ENCODE measurements around the gene GK2. TPM values are rescaled to one million over a fixed set of nuclear protein-coding genes. Genes with fewer than 3 reads are reported as not detected.

Gene GK2
- total RNA-seq, 1 experiment from 2014 or later, result not detected

DNA sequence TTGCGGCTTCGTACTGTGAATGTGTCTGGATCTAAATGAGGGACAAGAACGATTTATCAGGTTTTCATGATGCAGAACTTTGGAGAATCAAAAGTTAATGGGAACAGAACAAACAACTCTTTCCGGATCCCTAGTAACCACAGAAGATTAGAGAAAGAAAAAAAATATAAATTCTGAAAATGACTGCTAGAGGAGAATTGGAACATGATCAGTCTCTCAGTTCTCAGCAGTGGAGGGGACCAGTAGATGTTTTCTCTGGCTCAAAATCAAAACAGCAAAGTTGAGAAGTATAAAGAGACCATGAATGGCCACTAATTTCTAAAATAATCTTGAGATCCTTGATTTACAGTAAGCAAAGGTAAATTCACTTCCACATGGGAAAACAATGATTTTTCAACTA, 38.1 kb upstream of the GK2 start:
- Mint-ChIP-seq H3K27me3 (ENCODE audit: insufficient read depth, unreplicated experiment) (peaks cover 25% of the 10 kb centered on the region), H3K4me1 (ENCODE audit: insufficient read depth, unreplicated experiment) (peaks cover 4% of the 10 kb centered on the region), H3K36me3 (ENCODE audit: insufficient read depth, unreplicated experiment) (no peaks in the 10 kb centered on the region), H3K4me3 (ENCODE audit: unreplicated experiment) (no peak overlapping the region), H3K9me3 (ENCODE audit: unreplicated experiment) (no peaks in the 10 kb centered on the region), H3K27ac (ENCODE audit: low read depth, unreplicated experiment) (no peak overlapping the region)
- intact Hi-C loops (cut with micrococcal nuclease), result no loop called here
- CTCF ChIA-PET, result interaction anchor here (1.4 kb wide), 1 partner anchor 492 kb away, joined by 3 read pairs; no protein-coding TSS in a partner anchor
- TF ChIP-seq, protein P1, sequence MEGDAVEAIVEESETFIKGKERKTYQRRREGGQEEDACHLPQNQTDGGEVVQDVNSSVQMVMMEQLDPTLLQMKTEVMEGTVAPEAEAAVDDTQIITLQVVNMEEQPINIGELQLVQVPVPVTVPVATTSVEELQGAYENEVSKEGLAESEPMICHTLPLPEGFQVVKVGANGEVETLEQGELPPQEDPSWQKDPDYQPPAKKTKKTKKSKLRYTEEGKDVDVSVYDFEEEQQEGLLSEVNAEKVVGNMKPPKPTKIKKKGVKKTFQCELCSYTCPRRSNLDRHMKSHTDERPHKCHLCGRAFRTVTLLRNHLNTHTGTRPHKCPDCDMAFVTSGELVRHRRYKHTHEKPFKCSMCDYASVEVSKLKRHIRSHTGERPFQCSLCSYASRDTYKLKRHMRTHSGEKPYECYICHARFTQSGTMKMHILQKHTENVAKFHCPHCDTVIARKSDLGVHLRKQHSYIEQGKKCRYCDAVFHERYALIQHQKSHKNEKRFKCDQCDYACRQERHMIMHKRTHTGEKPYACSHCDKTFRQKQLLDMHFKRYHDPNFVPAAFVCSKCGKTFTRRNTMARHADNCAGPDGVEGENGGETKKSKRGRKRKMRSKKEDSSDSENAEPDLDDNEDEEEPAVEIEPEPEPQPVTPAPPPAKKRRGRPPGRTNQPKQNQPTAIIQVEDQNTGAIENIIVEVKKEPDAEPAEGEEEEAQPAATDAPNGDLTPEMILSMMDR (IDR thresholded peaks at IDR 0.05; ENCODE audit: unreplicated experiment), result no peak
- POLR2A ChIA-PET, result no interaction called here
- BruUV-seq (replicated peaks), result no TSS peak
- DNase-seq (ENCODE audit: unreplicated experiment), result no peak

DNA sequence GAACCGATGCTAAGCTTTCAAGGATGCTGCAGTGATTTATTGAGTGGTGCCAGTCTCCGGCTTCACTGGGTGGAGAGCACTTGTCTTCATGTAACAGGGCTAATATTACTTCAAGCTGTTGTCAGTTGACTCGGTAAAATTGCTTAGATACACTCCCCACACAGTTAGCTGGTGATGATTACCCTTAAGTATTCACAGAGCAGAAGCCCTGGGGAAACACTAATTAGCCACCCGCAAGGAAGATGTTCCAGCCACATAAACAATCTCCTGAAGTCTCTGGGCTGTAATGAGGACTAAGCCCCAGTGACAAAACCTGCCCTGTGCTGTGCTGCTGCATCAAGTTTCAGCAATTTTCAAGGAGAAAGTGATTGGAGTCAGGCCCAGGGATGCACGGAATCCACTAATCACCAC, 37.3 kb upstream of the GK2 start:
- no peaks in the 10 kb centered on the region for H3K36me3 Mint-ChIP-seq (ENCODE audit: insufficient read depth, unreplicated experiment)
- no peak for DNase-seq (ENCODE audit: unreplicated experiment)
- ChIA-PET CTCF (interaction anchor here (1.4 kb wide), 1 partner anchor 492 kb away, joined by 3 read pairs; no protein-coding TSS in a partner anchor), POLR2A (interaction anchor here (0.6 kb wide), 1 partner anchor 16 kb away, joined by 3 read pairs; no protein-coding TSS in a partner anchor)
- BruUV-seq (replicated peaks), result no TSS peak
- TF ChIP-seq, protein P1 (IDR thresholded peaks at IDR 0.05; ENCODE audit: unreplicated experiment), result no peak
- intact Hi-C loops (cut with micrococcal nuclease), result no loop called here
- H3K27ac Mint-ChIP-seq (ENCODE audit: low read depth, unreplicated experiment), result no peak overlapping the region
- no peak overlapping the region for H3K4me3 Mint-ChIP-seq (ENCODE audit: unreplicated experiment)
- peaks cover 20% of the 10 kb centered on the region for H3K27me3 Mint-ChIP-seq (ENCODE audit: insufficient read depth, unreplicated experiment)
- H3K9me3 Mint-ChIP-seq (ENCODE audit: unreplicated experiment), result no peaks in the 10 kb centered on the region
- H3K4me1 Mint-ChIP-seq (ENCODE audit: insufficient read depth, unreplicated experiment), result peaks cover 4% of the 10 kb centered on the region

DNA sequence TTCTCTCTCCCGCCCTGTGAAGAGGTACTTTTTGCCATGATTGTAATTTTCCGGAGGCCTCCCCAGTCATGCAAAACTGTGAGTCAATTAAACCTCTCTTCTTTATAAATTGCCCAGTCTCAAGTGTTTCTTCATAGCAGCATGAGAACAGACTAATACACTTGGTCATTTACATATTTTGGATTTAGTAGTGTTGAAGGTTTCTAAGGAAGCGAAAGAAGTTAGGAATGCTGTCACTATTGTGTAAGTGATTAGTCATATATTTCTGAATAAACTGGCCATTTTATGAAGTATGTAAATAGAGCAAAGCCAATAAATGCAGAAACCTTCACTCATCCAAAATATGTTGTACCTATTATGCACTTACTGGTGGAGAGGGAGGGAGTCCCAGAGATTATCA, 34.4 kb upstream of the GK2 start:
- ChIA-PET POLR2A (no interaction called here), CTCF (no interaction called here)
- BruUV-seq (replicated peaks), result no TSS peak
- Mint-ChIP-seq H3K36me3 (ENCODE audit: insufficient read depth, unreplicated experiment) (no peaks in the 10 kb centered on the region), H3K27me3 (ENCODE audit: insufficient read depth, unreplicated experiment) (peaks cover 14% of the 10 kb centered on the region), H3K27ac (ENCODE audit: low read depth, unreplicated experiment) (no peak overlapping the region), H3K4me3 (ENCODE audit: unreplicated experiment) (no peak overlapping the region), H3K4me1 (ENCODE audit: insufficient read depth, unreplicated experiment) (peaks cover 4% of the 10 kb centered on the region), H3K9me3 (ENCODE audit: unreplicated experiment) (no peaks in the 10 kb centered on the region)
- TF ChIP-seq, protein P1 (IDR thresholded peaks at IDR 0.05; ENCODE audit: unreplicated experiment), result no peak
- intact Hi-C loops (cut with micrococcal nuclease), result no loop called here
- DNase-seq (ENCODE audit: unreplicated experiment), result peak; percentile 48

DNA sequence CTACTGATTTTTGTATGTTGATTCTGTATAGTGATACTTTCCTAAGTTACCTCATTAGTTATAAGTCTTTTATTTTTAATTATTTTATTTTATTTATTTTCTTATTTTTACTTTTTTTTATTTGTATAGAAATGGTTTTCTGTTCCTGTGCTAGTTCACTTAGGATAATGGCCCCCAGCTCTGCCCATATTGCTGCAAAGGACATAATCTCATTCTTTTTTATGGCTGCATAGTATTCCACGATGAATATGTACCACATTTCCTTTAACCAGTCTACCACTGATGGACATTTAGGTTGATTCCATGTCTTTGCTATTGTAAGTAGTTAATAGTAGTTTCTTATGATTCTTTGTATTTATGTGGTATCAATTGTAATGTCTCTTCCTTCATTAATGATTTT, 31.5 kb upstream of the GK2 start:
- BruUV-seq (replicated peaks), result no TSS peak
- ChIA-PET POLR2A (no interaction called here), CTCF (interaction anchor here (0.6 to 0.7 kb wide), 2 partner anchors 36 to 1602 kb away, joined by 3 to 5 read pairs; no protein-coding TSS in a partner anchor)
- intact Hi-C loops (cut with micrococcal nuclease), result no loop called here
- TF ChIP-seq, protein P1 (IDR thresholded peaks at IDR 0.05; ENCODE audit: unreplicated experiment), result no peak
- Mint-ChIP-seq H3K27ac (ENCODE audit: low read depth, unreplicated experiment) (no peak overlapping the region), H3K4me1 (ENCODE audit: insufficient read depth, unreplicated experiment) (peaks cover 4% of the 10 kb centered on the region), H3K9me3 (ENCODE audit: unreplicated experiment) (no peaks in the 10 kb centered on the region), H3K4me3 (ENCODE audit: unreplicated experiment) (no peak overlapping the region), H3K36me3 (ENCODE audit: insufficient read depth, unreplicated experiment) (no peaks in the 10 kb centered on the region), H3K27me3 (ENCODE audit: insufficient read depth, unreplicated experiment) (no peaks in the 10 kb centered on the region)
- DNase-seq (ENCODE audit: unreplicated experiment), result no peak
